ENCODE measurements around the gene BTBD6.

DNA sequence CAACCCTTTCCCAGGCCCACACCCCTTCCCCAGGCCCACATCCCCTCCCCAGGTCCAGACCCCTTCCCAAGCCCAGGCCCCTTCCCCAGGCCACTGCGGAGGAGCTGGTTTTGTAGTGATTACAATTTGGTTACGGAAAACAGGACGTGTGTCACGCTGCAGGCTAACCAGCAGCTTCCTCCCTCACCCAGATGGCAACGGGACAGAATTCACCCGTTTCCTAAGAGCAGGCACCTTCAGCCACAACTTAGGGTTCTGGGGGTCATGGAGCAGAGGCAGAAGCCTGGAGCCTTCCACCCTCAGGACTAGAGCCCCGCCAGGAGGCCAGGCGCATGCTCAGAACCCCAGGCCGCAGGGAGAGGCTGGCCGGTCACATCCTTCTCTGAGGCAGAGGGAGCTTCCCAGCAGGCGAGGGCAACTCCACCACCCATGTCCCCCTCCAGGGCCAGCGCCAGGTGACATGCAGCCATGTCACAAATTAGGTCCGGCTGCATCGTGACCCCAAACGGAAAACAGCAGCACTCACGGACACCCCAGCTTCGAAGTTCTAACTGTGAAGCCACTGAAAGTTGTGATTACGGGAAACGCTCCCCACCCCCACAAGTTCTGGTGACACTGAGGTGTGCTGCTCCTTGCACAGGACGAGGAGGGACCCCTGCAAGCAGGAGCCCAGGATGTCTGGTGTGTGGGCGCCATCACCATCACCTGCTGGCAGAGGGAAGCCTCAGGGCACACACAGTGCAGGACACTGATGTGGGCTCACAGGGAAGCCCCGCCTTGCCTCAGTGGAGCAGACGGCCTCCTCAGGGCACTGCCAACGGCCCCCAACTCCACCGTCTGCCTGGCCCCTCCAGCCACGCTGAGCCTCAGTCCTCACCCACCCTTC is 44.7 kb downstream of the BTBD6 start:
- TF ChIP-seq, protein P1, sequence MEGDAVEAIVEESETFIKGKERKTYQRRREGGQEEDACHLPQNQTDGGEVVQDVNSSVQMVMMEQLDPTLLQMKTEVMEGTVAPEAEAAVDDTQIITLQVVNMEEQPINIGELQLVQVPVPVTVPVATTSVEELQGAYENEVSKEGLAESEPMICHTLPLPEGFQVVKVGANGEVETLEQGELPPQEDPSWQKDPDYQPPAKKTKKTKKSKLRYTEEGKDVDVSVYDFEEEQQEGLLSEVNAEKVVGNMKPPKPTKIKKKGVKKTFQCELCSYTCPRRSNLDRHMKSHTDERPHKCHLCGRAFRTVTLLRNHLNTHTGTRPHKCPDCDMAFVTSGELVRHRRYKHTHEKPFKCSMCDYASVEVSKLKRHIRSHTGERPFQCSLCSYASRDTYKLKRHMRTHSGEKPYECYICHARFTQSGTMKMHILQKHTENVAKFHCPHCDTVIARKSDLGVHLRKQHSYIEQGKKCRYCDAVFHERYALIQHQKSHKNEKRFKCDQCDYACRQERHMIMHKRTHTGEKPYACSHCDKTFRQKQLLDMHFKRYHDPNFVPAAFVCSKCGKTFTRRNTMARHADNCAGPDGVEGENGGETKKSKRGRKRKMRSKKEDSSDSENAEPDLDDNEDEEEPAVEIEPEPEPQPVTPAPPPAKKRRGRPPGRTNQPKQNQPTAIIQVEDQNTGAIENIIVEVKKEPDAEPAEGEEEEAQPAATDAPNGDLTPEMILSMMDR (IDR thresholded peaks at IDR 0.05; ENCODE audit: control extremely low read depth in 1 of 3, insufficient read depth in 1 of 3, low read depth in 1 of 3, low read length in 3 of 3) = no peak
- TF ChIP-seq SUZ12 (IDR thresholded peaks at IDR 0.05; ENCODE audit: low read length) (no peak), EGR1 (IDR thresholded peaks at IDR 0.05; ENCODE audit: borderline replicate concordance, low read depth, low read length) (no peak), POLR2AphosphoS5 (IDR thresholded peaks at IDR 0.05; ENCODE audit: low read depth, low read length) (no peak), RAD21 (IDR thresholded peaks at IDR 0.05 in 1 of 2, conservative IDR thresholded peaks at IDR 0.05 in 1 of 2; ENCODE audit: low read depth in 2 of 2, low read length in 2 of 2) (no peak), EZH2 (IDR thresholded peaks at IDR 0.05; ENCODE audit: low read depth, low read length, severe bottlenecking) (no peak), GABPA (IDR thresholded peaks at IDR 0.05; ENCODE audit: borderline replicate concordance, insufficient read depth, low read length) (no peak), TAF1 (IDR thresholded peaks at IDR 0.05; ENCODE audit: low read depth, low read length) (no peak), JUND (IDR thresholded peaks at IDR 0.05; ENCODE audit: low read length) (no peak)
- TF ChIP-seq, protein P2, sequence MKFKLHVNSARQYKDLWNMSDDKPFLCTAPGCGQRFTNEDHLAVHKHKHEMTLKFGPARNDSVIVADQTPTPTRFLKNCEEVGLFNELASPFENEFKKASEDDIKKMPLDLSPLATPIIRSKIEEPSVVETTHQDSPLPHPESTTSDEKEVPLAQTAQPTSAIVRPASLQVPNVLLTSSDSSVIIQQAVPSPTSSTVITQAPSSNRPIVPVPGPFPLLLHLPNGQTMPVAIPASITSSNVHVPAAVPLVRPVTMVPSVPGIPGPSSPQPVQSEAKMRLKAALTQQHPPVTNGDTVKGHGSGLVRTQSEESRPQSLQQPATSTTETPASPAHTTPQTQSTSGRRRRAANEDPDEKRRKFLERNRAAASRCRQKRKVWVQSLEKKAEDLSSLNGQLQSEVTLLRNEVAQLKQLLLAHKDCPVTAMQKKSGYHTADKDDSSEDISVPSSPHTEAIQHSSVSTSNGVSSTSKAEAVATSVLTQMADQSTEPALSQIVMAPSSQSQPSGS (IDR thresholded peaks at IDR 0.05; ENCODE audit: low read length) = no peak
- TF ChIP-seq, protein P3, sequence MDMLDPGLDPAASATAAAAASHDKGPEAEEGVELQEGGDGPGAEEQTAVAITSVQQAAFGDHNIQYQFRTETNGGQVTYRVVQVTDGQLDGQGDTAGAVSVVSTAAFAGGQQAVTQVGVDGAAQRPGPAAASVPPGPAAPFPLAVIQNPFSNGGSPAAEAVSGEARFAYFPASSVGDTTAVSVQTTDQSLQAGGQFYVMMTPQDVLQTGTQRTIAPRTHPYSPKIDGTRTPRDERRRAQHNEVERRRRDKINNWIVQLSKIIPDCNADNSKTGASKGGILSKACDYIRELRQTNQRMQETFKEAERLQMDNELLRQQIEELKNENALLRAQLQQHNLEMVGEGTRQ (IDR thresholded peaks at IDR 0.05; ENCODE audit: low read length) = no peak

Data from H1 (cell line).